ENCODE measurements around the gene CCL22.
"Not testable (repeated sequence)": the region's sequence is repeated elsewhere in the genome, so short reads cannot be mapped to it uniquely, and the experiment has no call there.

Gene CCL22

GRCh38 chr16:57358527-57359095 is at the start of gene CCL22:
TSS of gene CCL22 (plus strand) at chr16:57358783. CDS start at chr16:57358817, 34 bp downstream.
- DNase-seq (ENCODE audit: low read depth): no peak

GRCh38 chr16:57310801-57311200 is 47.8 kb upstream of the CCL22 start:
- DNase-seq (ENCODE audit: low read depth): no peak

- DNase-seq (ENCODE audit: low read depth): no peak
These were observed 45.1 kb upstream of the CCL22 start for GRCh38 chr16:57313509-57313908.

GRCh38 chr16:57314161-57314785 is 44.3 kb upstream of the CCL22 start:
- DNase-seq (ENCODE audit: low read depth): no peak

- no peak for DNase-seq (ENCODE audit: low read depth)
These were observed 43.2 kb upstream of the CCL22 start for GRCh38 chr16:57315416-57315815.

- DNase-seq (ENCODE audit: low read depth): no peak
These were observed 42.1 kb upstream of the CCL22 start for GRCh38 chr16:57316390-57317017.

GRCh38 chr16:57318240-57318970 is 40.2 kb upstream of the CCL22 start:
- DNase-seq (ENCODE audit: low read depth): no peak

- no peak for DNase-seq (ENCODE audit: low read depth)
These were observed 38.9 kb upstream of the CCL22 start for GRCh38 chr16:57319646-57320045.

GRCh38 chr16:57324749-57325148 is 33.8 kb upstream of the CCL22 start:
- DNase-seq (ENCODE audit: low read depth): no peak

- DNase-seq (ENCODE audit: low read depth): no peak
These were observed 33.1 kb upstream of the CCL22 start for GRCh38 chr16:57325458-57325857.

GRCh38 chr16:57329718-57330327 is 28.8 kb upstream of the CCL22 start:
- no peak for DNase-seq (ENCODE audit: low read depth)

GRCh38 chr16:57331355-57331754 is 27.2 kb upstream of the CCL22 start:
- no peak for DNase-seq (ENCODE audit: low read depth)

GRCh38 chr16:57333402-57333801 is 25.2 kb upstream of the CCL22 start:
- no peak for DNase-seq (ENCODE audit: low read depth)

GRCh38 chr16:57335366-57335765 is 23.2 kb upstream of the CCL22 start:
- DNase-seq (ENCODE audit: low read depth): no peak

GRCh38 chr16:57341062-57341440 is 17.5 kb upstream of the CCL22 start:
- no peak for DNase-seq (ENCODE audit: low read depth)

- DNase-seq (ENCODE audit: low read depth): no peak
These were observed 16.9 kb upstream of the CCL22 start for GRCh38 chr16:57341441-57342303.

GRCh38 chr16:57342606-57343005 is 16.0 kb upstream of the CCL22 start:
- DNase-seq (ENCODE audit: low read depth): not testable (repeated sequence)

- no peak for DNase-seq (ENCODE audit: low read depth)
These were observed 15.4 kb upstream of the CCL22 start for GRCh38 chr16:57343221-57343620.

- not testable (repeated sequence) for DNase-seq (ENCODE audit: low read depth)
These were observed 14.5 kb upstream of the CCL22 start for GRCh38 chr16:57344094-57344493.

- DNase-seq (ENCODE audit: low read depth): no peak
These were observed 13.6 kb upstream of the CCL22 start for GRCh38 chr16:57345021-57345420.

- no peak for DNase-seq (ENCODE audit: low read depth)
These were observed 12.8 kb upstream of the CCL22 start for GRCh38 chr16:57345666-57346204.
